Measurements from ENCODE around the gene DCXR. TPM values are rescaled to one million over a fixed set of nuclear protein-coding genes. Genes with fewer than 3 reads are reported as not detected.

The DCXR gene
- total RNA-seq, 4 donors from 2014 or later, result 130 to 296 (median 223) TPM

DNA sequence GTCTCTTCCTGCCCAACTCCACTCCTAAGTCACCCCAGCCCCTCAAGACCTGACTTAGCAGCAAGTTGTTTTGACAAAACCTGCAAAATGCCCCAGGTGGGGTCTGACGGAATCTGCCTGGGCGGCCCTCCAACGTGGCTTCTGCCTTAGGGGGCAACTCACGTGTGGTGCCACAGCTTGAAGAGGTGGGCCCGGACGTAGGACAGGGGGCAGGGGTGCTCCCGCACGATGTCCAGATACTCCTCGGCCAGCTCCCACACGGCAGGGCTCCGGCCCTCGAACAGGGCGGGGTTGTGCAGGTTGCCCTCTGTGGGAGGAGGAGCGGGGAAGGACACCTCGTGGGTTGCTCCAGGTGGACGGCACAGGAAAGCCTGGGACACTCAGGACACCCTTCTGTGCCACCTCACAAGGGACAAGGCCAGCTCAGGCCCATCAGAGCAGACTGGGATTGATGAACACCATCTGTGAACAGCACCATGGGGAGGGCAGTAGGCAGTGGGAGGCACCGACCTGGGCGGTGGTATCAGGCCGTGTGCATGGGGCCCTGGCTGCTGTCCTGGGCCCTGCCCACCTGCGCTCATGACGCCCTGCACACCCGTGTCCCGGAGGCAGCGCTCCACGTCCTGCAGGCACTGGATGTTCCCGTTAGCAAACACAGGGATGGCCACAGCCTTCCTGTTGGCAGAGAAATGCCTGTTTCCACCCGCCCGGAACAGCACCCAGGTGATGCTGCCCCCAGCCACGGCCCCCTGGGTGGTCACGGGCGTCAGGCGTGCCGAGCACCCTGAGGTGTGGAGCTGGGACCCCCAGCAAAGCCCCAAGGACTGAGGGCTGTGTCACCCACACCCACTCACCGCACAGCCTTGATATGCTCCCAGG, 23.8 kb upstream of the DCXR start:
- Histone ChIP-seq H3K36me3 (peaks cover 0 to 64% of the 10 kb centered on the region in 2 donors), H3K4me3 (no peak overlapping the region), H3K27ac (no peak overlapping the region), H3K9me3 (no peaks in the 10 kb centered on the region), H3K4me1 (peaks cover 13 to 23% of the 10 kb centered on the region in 2 donors), H3K27me3 (no peaks in the 10 kb centered on the region)
- ATAC-seq (no peak), DNase-seq (no peak)
- in situ Hi-C loops (cut with MboI; ENCODE audit: low sequenced_read_pairs in 4 of 4), result no loop called here
- TF ChIP-seq CTCF (IDR thresholded peaks at IDR 0.05 in 4 of 5, conservative IDR thresholded peaks at IDR 0.05 in 1 of 5) (no peak), POLR2A (IDR thresholded peaks at IDR 0.05) (no peak)
- intact Hi-C loops (cut with DNase I; ENCODE audit: low total_unique reads), result no loop called here

DNA sequence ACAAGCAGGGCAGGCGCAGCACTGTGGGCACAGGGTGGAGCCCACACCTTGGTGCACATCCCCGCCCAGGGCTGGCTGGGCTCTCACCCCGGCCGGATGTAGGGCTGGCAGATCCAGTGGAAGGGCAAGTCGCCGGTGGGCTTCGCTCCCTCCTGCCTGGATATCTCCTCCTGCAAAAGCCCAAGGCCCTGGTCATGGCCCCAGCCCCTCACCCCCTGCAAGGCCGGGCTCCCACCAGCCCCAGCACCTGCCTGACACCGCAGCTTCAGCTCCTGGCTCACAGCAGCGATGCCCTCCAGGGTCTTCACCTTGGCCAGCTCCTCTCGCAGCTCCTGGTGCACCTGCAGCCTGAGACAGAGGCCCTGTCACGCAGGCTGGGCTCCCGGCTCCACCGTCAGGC, 23.1 kb upstream of the DCXR start:
- H3K9me3 ChIP-seq, result no peaks in the 10 kb centered on the region
- H3K27ac ChIP-seq, result no peak overlapping the region
- peaks cover 13 to 18% of the 10 kb centered on the region in 2 donors for H3K4me1 ChIP-seq
- H3K4me3 ChIP-seq, result no peak overlapping the region
- ATAC-seq (no peak), DNase-seq (no peak)
- no peaks in the 10 kb centered on the region for H3K27me3 ChIP-seq
- intact Hi-C loops (cut with DNase I; ENCODE audit: low total_unique reads) (no loop called here), in situ Hi-C loops (cut with MboI; ENCODE audit: low sequenced_read_pairs in 4 of 4) (no loop called here)
- TF ChIP-seq POLR2A (IDR thresholded peaks at IDR 0.05) (no peak), CTCF (IDR thresholded peaks at IDR 0.05 in 4 of 5, conservative IDR thresholded peaks at IDR 0.05 in 1 of 5) (no peak)
- H3K36me3 ChIP-seq, result peaks cover 0 to 71% of the 10 kb centered on the region in 2 donors

- Histone ChIP-seq H3K4me3 (no peak overlapping the region), H3K36me3 (peaks cover 0 to 77% of the 10 kb centered on the region in 2 donors), H3K4me1 (peaks cover 12 to 14% of the 10 kb centered on the region in 2 donors), H3K27me3 (no peaks in the 10 kb centered on the region), H3K9me3 (no peaks in the 10 kb centered on the region), H3K27ac (no peak overlapping the region)
- DNase-seq, result no peak
- no peak for ATAC-seq
- intact Hi-C loops (cut with DNase I; ENCODE audit: low total_unique reads), result no loop called here
- in situ Hi-C loops (cut with MboI; ENCODE audit: low sequenced_read_pairs in 4 of 4), result no loop called here
- TF ChIP-seq CTCF (IDR thresholded peaks at IDR 0.05 in 4 of 5, conservative IDR thresholded peaks at IDR 0.05 in 1 of 5), result no peak
- no peak for TF ChIP-seq POLR2A (IDR thresholded peaks at IDR 0.05)
Observed at GRCh38 chr17:82060001-82060380, 22.5 kb upstream of the DCXR start.

DNA sequence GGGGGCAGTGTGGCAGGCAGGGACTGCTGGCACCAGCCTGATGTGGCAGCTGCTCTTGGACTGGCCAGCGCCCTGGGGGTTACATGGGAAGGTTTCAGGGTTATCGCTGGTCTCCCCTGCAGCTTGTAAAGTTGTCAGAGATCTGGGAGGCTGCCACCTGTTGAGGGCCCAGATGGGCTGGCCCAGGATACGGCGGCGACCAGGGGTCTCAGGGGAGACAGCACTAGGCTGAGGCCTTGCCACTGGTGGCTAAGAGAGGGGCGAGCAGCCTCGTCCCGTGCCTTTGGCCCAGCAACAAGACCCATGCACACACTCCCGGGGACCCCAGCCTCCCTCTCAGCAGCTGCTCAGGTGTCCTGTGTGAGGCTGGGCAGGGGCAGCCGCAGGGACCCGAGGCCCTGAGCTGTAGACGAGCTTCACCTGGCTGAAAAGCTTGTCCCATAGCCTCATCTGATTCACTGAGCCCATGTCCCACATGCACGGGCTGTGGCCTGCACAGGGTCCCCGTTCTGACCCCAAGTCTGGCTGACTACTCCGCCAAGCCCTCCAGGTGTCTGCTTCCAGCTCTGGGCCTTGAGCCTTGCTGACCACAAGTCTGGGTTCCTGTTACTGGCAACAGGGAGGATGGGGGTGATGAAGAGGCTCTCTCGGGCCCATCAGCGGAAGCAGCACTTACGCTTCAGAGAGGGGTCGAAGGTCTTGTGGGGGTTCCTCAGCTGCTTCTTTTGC, 21.9 kb upstream of the DCXR start:
- H3K36me3 ChIP-seq, result peaks cover 0 to 83% of the 10 kb centered on the region in 2 donors
- intact Hi-C loops (cut with DNase I; ENCODE audit: low total_unique reads), result no loop called here

More for the DNA sequence above, 21.9 kb upstream of the DCXR start:
- in situ Hi-C loops (cut with MboI; ENCODE audit: low sequenced_read_pairs in 4 of 4), result no loop called here
- no peak for DNase-seq
- Histone ChIP-seq H3K4me3 (no peak overlapping the region), H3K4me1 (peaks cover 6 to 9% of the 10 kb centered on the region in 2 donors), H3K27ac (no peak overlapping the region), H3K9me3 (no peaks in the 10 kb centered on the region), H3K27me3 (no peaks in the 10 kb centered on the region)
- ATAC-seq, result no peak
- TF ChIP-seq CTCF (IDR thresholded peaks at IDR 0.05 in 4 of 5, conservative IDR thresholded peaks at IDR 0.05 in 1 of 5) (no peak), POLR2A (IDR thresholded peaks at IDR 0.05) (no peak)

All from gastrocnemius medialis (tissue), 4 donors.